GM18519 (cell line): ENCODE results near the gene FBXW9.
"Not testable (repeated sequence)": the region's sequence is repeated elsewhere in the genome, so short reads cannot be mapped to it uniquely, and the experiment has no call there.

Source experiments
- ATAC-seq: cut with Tn5 transposase; IDR thresholded peaks from one replicate; pipeline ENCODE4 v1.9.1; 2021; ENCODE audit warnings: mild to moderate bottlenecking, moderate library complexity; ENCODE audit not compliant: unreplicated experiment, low FRiP score

FBXW9 gene

GRCh38 chr19:12660980-12661379 lies 35.5 kb downstream of the FBXW9 start:
- ATAC-seq: no peak

- ATAC-seq: no peak
Observed at GRCh38 chr19:12657966-12658365, 38.5 kb downstream of the FBXW9 start.

DNA sequence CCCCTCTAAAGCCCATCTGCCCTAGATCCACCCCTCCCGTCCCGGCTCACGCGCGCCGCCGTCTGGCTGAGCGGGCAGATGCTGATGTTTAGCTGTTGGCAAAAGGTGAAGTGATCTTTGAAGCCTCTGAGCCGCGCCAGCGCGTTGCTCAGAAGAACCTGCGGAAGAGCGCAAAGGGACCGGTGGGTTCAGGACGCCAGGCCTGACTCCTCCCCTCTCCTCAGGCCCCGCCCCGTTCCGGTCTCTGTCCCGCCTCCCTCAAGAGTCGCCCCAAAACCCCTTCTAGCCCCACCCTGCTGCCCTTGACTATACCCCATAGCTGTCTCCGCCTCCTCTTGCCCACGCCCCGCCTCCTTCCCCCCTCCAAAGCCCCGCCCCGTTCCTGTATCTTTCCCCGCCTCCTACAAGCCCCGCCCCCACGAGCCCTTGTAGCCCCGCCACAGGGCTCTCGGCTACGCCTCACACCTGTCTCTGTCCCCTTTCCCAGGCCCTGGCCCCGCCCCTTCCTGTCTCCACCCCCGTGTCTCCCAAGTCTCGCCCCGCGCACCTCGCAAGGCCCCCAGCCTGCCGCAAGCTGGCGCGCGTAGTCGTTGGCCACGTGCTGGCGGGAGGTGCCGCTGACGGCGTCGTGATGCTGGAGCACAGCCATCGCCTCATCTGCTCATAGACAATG lies 39.4 kb downstream of the FBXW9 start:
- ATAC-seq: no peak

DNA sequence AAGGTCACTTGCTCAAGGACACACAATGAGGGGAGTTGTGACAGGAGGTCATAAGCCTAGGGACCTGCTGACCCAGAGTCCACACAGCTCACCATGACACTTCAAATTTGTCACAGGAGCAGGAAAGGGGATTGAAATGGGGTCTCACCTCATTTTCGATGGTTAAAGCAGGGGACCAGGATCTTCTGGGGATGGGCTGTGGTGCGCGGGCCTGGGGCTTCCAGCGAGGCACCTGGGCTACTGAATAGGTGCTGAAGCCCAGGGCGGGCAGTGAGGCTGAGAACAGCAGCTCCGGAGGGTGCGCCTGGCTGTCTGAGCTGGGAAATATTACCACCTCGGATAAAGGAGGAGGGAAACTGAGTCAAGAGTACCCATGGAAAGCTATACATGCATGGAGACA lies 40.9 kb downstream of the FBXW9 start:
- ATAC-seq: no peak

DNA sequence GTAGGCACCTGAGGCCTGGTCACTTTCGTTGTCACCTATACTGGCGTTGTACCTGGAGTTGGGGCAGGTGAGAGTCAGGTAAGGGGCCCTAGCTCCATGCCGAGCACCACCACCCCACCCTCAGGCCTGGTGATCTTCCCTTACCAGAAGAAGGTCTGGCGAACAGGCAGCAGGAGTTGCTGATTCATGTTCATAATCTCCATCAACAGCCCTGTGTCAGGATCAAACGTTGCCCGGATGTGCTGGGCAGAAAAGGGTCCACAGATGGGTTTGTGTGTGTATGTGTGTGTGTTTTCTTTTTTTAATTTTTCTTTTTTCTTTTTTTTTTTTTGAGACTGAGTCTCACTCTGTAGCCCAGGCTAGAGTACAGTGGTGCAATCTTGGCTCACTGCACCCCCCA lies 44.2 kb downstream of the FBXW9 start:
- no peak for ATAC-seq

- ATAC-seq: no peak
Observed at GRCh38 chr19:12649941-12650340, 46.5 kb downstream of the FBXW9 start.

GRCh38 chr19:12648088-12648487 lies 48.3 kb downstream of the FBXW9 start:
- ATAC-seq: no peak

- ATAC-seq: no peak
Observed at GRCh38 chr19:12647490-12648071, 48.9 kb downstream of the FBXW9 start.

- no peak for ATAC-seq
Observed at GRCh38 chr19:12647047-12647446, 49.4 kb downstream of the FBXW9 start.

DNA sequence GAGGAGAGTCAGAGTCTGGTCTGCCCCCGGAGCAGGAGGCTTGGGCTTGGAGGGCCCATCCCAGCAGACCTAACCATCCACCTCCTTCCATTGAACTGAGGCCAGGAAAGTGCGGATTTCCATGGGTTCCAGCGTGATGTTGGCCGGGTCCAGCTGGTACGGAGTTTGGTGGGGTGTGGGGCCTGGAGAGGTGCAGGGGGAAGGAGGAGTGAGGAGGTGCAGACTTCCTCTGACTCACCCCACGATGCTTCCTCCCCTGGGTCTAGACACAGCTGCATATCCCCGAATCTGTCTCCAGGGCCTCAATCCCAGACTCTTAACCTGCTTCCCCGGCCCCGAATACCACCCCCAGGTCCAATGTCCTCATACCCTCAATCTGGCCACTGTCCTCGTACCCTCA lies 49.9 kb downstream of the FBXW9 start:
- no peak for ATAC-seq

DNA sequence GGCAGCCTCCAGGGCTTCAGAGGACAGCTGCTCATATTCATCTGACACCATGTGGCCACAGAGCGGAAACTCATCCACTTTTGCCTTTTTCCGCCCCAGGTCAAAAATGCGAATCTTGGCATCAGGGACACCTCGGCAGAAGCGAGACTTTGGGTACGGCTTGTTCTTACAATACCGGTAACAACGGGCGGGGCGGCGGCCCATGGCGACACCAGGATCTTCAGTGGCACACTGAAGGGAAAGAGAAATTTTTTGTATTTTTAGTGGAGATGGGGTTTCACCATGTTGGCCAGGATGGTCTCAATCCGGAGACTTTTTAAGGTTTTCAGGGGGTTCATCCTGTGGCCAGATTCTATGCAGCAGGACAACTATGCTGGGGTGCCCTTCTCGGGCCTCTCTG lies 52.7 kb downstream of the FBXW9 start:
- not testable (repeated sequence) for ATAC-seq

DNA sequence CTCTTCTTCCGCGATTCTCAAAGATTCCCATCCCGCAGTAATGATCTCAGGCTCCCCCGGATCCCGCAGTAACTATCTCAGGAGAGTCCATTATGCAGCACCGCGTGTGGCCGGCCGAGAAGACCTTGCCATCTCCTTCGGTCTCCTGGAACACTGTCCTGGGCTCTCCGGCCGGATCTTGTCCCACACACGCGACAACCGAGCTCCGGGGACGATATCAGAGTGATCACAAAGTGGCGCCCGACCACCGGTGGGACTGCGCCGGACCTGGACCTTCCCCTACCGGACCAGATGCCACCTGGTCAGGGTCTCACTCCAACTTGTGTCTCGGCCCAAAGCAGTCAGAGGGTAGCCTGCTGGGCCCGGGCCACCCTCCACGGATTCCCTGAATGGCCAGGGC lies 53.9 kb downstream of the FBXW9 start:
- no peak for ATAC-seq

DNA sequence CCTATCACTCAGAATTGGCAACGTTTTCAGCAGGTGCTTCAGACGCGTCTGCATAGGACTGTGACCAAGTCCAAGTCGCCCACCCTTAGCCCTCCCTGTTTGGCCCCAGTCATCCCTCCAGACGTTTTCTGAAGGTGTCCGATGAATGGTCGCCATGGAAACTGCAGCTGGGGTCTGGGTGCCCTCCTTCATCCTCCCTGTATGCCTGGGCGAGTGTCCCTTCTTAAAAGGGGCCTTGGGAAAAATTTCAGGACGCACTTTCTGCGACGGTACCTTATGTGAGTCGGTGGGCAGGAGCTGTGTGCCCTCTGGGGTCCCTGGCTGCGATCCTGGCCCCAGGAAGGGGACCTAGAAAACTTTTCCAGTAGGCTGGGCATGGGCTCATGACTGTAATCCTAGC lies 55.0 kb downstream of the FBXW9 start:
- no peak for ATAC-seq

DNA sequence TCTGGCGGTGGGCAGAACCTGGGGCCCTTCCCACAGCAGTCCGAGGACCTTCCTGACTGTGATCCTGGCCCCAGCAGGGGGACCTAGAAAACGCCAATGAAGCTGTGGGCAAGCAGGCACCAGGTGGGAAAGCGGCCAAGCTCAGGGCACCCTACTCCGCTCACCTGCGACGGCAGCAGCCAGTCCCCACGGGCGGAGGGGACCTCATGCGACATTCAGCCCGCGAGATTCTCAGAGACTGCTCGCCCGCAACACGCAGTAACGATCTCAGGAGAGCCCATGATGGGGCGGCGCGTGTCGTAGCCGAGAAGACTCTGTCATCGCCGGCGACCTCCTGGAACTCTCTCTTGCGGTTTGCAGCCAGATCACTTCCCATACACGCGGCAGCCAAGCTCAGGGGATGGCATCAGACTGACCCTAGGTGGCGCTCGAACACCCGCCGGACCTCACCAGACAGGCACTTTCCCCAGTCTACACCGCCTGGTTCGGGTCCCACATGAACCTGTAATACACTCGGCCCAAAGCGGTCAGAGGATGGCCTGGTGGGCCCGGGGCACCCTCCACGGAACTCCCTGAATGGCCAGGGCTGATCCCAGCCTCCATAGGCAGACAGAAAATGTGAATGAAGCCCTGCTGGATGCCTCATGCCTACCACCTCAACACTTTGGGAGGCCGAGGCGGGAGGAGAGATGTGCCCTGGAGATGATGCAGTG lies 56.4 kb downstream of the FBXW9 start:
- no peak for ATAC-seq
